SU-DHL-6 (cell line): Measurements from ENCODE around the gene RNF4.

Experiments used
- H2AFZ ChIP-seq: fragments of 200-600 bp; sonication (generic); 2 replicates; pipeline ENCODE4 v1.6.1; 2014; ENCODE audit warnings: low read depth, mild to moderate bottlenecking, moderate library complexity, mixed read lengths, antibody characterized with exemption, low read length; ENCODE audit not compliant: severe bottlenecking
- H3F3A ChIP-seq: fragments of 200-600 bp; shearing (Covaris generic); 2 replicates; pipeline ENCODE4 v1.6.0; 2016; ENCODE audit warnings: antibody characterized with exemption, mild to moderate bottlenecking; ENCODE audit not compliant: insufficient read depth
- H3K27ac ChIP-seq: fragments of 200-600 bp; sonication (generic); 2 replicates; pipeline ENCODE4 v1.5.1; 2016; ENCODE audit warnings: low read depth, mild to moderate bottlenecking, low read length, moderate library complexity, mixed read lengths
- H3K27me3 ChIP-seq: fragments of 200-600 bp; sonication (generic), shearing (Covaris generic); 2 replicates; pipeline ENCODE4 v1.6.0; 2014; ENCODE audit warnings: mild to moderate bottlenecking, low read length
- H3K36me3 ChIP-seq: fragments of 200-600 bp; sonication (generic); 2 replicates; pipeline ENCODE4 v1.6.1; 2014; ENCODE audit warnings: mild to moderate bottlenecking, low read length, mixed read lengths
- H3K4me2 ChIP-seq: fragments of 300-600, 200-600 bp; shearing (Covaris generic), sonication (generic); 2 replicates; pipeline ENCODE4 v1.6.0; 2014; ENCODE audit warnings: low read length, low read depth, mild to moderate bottlenecking; ENCODE audit not compliant: poor library complexity, severe bottlenecking
- H3K4me3 ChIP-seq: fragments of 200-600 bp; sonication (generic); 2 replicates; pipeline ENCODE4 v1.5.1; 2014; ENCODE audit warnings: antibody characterized with exemption, low read length, mild to moderate bottlenecking, mixed read lengths; ENCODE audit not compliant: insufficient read depth, poor library complexity, severe bottlenecking
- H3K79me2 ChIP-seq: fragments of 200-600 bp; sonication (generic); 2 replicates; pipeline ENCODE4 v1.6.1; 2014; ENCODE audit warnings: mild to moderate bottlenecking, low read length, moderate library complexity; ENCODE audit not compliant: insufficient read depth
- H3K9ac ChIP-seq: fragments of 200-600 bp; sonication (generic); 2 replicates; pipeline ENCODE4 v1.7.0; 2014; ENCODE audit warnings: mild to moderate bottlenecking, low read length
- H3K9me2 ChIP-seq: fragments of 200-600 bp; sonication (generic); replicated peaks from 2 replicates; pipeline ENCODE4 v1.6.1; 2014; ENCODE audit warnings: low read length; ENCODE audit not compliant: insufficient read depth
- H3K9me3 ChIP-seq: fragments of 200-600 bp; sonication (generic); 2 replicates; pipeline ENCODE4 v1.6.1; 2014; ENCODE audit warnings: low read length, mixed read lengths; ENCODE audit not compliant: insufficient read depth
- H4K20me1 ChIP-seq: fragments of 200-600 bp; sonication (generic); 2 replicates; pipeline ENCODE4 v1.6.1; 2014; ENCODE audit warnings: low read depth, mild to moderate bottlenecking, antibody characterized with exemption, low read length, moderate library complexity, mixed read lengths
- CTCF ChIP-seq: fragments of 200-600 bp; sonication (generic); IDR thresholded peaks from one replicate; pipeline ENCODE4 v1.5.1; 2017; ENCODE audit warnings: antibody characterized with exemption, mild to moderate bottlenecking, low read length, moderate library complexity; ENCODE audit not compliant: insufficient read depth, poor library complexity, severe bottlenecking
- EZH2phosphoT487 ChIP-seq: fragments of 200-600 bp; sonication (generic), shearing (Covaris generic); conservative IDR thresholded peaks from 2 replicates; pipeline ENCODE4 v1.6.1; 2018; ENCODE audit warnings: mild to moderate bottlenecking, antibody characterized with exemption, low read length, moderate library complexity, mixed read lengths

Gene RNF4

GRCh38 chr4:2534904-2535375, 66.0 kb downstream of the RNF4 start:
- Histone ChIP-seq H3K9ac (peak overlapping the region; percentile 87), H3K27me3 (no peaks in the 10 kb centered on the region), H3K4me3 (peak overlapping the region; percentile 92), H3K9me3 (no peaks in the 10 kb centered on the region), H4K20me1 (peaks cover 11% of the 10 kb centered on the region; the same call in 1 of the 2 replicates), H3K9me2 (no peaks in the 10 kb centered on the region), H2AFZ (peak overlapping the region; percentile 18), H3K4me2 (peak overlapping the region; percentile 82), H3K36me3 (no peaks in the 10 kb centered on the region), H3F3A (peaks cover 7% of the 10 kb centered on the region; the same call in 1 of the 2 replicates), H3K79me2 (peaks cover 29% of the 10 kb centered on the region), H3K27ac (0 out of 2 replicates have a peak overlapping the region, but pooled peaks have one; percentile 16)
- TF ChIP-seq EZH2phosphoT487 (no peak), CTCF (no peak)

- no peaks in the 10 kb centered on the region for H3K9me3 ChIP-seq
- peak overlapping the region; percentile 82 for H3K4me2 ChIP-seq
- peak overlapping the region; percentile 66 for H3K27ac ChIP-seq
- H3F3A ChIP-seq = peaks cover 7% of the 10 kb centered on the region; the same call in 1 of the 2 replicates
- H3K9me2 ChIP-seq = no peaks in the 10 kb centered on the region
- H3K4me3 ChIP-seq = peak overlapping the region; percentile 92
- no peaks in the 10 kb centered on the region for H3K36me3 ChIP-seq
- peaks cover 11% of the 10 kb centered on the region; the same call in 1 of the 2 replicates for H4K20me1 ChIP-seq
- peaks cover 35% of the 10 kb centered on the region for H3K79me2 ChIP-seq
- H2AFZ ChIP-seq = peak overlapping the region; percentile 80
- H3K27me3 ChIP-seq = no peaks in the 10 kb centered on the region
- H3K9ac ChIP-seq = peak overlapping the region; percentile 87
- TF ChIP-seq CTCF = peak; percentile 12
- no peak for TF ChIP-seq EZH2phosphoT487
These were observed 66.7 kb downstream of the RNF4 start for GRCh38 chr4:2535376-2536192.

GRCh38 chr4:2536193-2537010, 67.5 kb downstream of the RNF4 start, which contains the start of gene FAM193A:
Gene FAM193A, plus strand, starts transcription at chr4:2536647. Its CDS starts 269 bp downstream, at chr4:2536916.
- H3K36me3 ChIP-seq = no peaks in the 10 kb centered on the region
- H3K9me3 ChIP-seq = no peaks in the 10 kb centered on the region
- H3K9me2 ChIP-seq = no peaks in the 10 kb centered on the region
- H3F3A ChIP-seq = peaks cover 7% of the 10 kb centered on the region; the same call in 1 of the 2 replicates
- H3K79me2 ChIP-seq = peaks cover 43% of the 10 kb centered on the region
- H3K4me2 ChIP-seq = peak within 1 kb of the TSS; percentile 85
- no peak for TF ChIP-seq CTCF
- TF ChIP-seq EZH2phosphoT487 = no peak
- peak within 1 kb of the TSS; percentile 92 for H3K4me3 ChIP-seq
- H3K27me3 ChIP-seq = no peaks in the 10 kb centered on the region
- H3K27ac ChIP-seq = peak within 1 kb of the TSS; percentile 72
- peak within 1 kb of the TSS; percentile 81 for H2AFZ ChIP-seq
- peaks cover 11% of the 10 kb centered on the region; the same call in 1 of the 2 replicates for H4K20me1 ChIP-seq
- H3K9ac ChIP-seq = peak within 1 kb of the TSS; percentile 89
